Endodermal cell (in vitro differentiated cells): Measurements from ENCODE around the gene ESRP2. TPM values are rescaled to one million over a fixed set of nuclear protein-coding genes. Genes with fewer than 3 reads are reported as not detected.
A peak's percentile ranks its signal among the peaks of the same experiment; 100 is the strongest.

Experiments used
- DNase-seq: peaks from one replicate; pipeline ENCODE4 v3.0.0-alpha.2; 2017
- H3K27ac ChIP-seq: 2 replicates; pipeline ENCODE4 v1.5.1; 2013; ENCODE audit warnings: mild to moderate bottlenecking, low read depth, low read length, moderate library complexity
- H3K27me3 ChIP-seq: 2 replicates; pipeline ENCODE4 v1.6.1; 2013; ENCODE audit warnings: mild to moderate bottlenecking, low read length, moderate library complexity; ENCODE audit not compliant: insufficient read depth, control insufficient read depth, poor library complexity, severe bottlenecking
- H3K36me3 ChIP-seq: 2 replicates; pipeline ENCODE4 v1.7.0; 2013; ENCODE audit warnings: mild to moderate bottlenecking, low read length, moderate library complexity; ENCODE audit not compliant: control insufficient read depth, insufficient read depth
- H3K4me1 ChIP-seq: one replicate; pipeline ENCODE4 v1.7.0; 2013; ENCODE audit warnings: low read length; ENCODE audit not compliant: control insufficient read depth, insufficient read depth
- H3K4me3 ChIP-seq: 2 replicates; pipeline ENCODE4 v1.5.1; 2013; ENCODE audit warnings: mild to moderate bottlenecking, low read length, moderate library complexity
- H3K9ac ChIP-seq: 2 replicates; pipeline ENCODE4 v1.6.1; 2013; ENCODE audit warnings: mild to moderate bottlenecking, low read length, moderate library complexity; ENCODE audit not compliant: poor library complexity, severe bottlenecking; ENCODE audit errors: extremely low read depth
- H3K9me3 ChIP-seq: 2 replicates; pipeline ENCODE4 v1.6.1; 2013; ENCODE audit warnings: mild to moderate bottlenecking, low read length, moderate library complexity; ENCODE audit not compliant: control insufficient read depth
- H3K27ac Mint-ChIP-seq: 2 replicates; pipeline ENCODE4 v1.8.0; 2020; ENCODE audit warnings: mixed read lengths
- H3K27me3 Mint-ChIP-seq: 2 replicates; pipeline ENCODE4 v1.8.0; 2021; ENCODE audit warnings: mild to moderate bottlenecking, mixed read lengths; ENCODE audit not compliant: insufficient read depth
- H3K36me3 Mint-ChIP-seq: 2 replicates; pipeline ENCODE4 v1.8.0; 2020; ENCODE audit warnings: low read depth, mixed read lengths
- H3K4me1 Mint-ChIP-seq: 2 replicates; pipeline ENCODE4 v1.8.0; 2020; ENCODE audit warnings: mixed read lengths
- H3K4me3 Mint-ChIP-seq: 2 replicates; pipeline ENCODE4 v1.8.0; 2020; ENCODE audit warnings: mild to moderate bottlenecking, moderate library complexity, mixed read lengths
- H3K9me3 Mint-ChIP-seq: 2 replicates; pipeline ENCODE4 v1.8.0; 2020; ENCODE audit warnings: mild to moderate bottlenecking, mixed read lengths
- CTCF ChIP-seq: fragments of 200-600 bp; sonication (generic); conservative IDR thresholded peaks from 2 replicates; pipeline ENCODE4 v1.5.0; 2021; ENCODE audit warnings: antibody characterized with exemption, mild to moderate bottlenecking
- WGBS, 2 experiments: methylation state at CpG; one replicate each; pipeline versions ENCODE4 v1.1.5 to v1.1.7; 2013; ENCODE audit warnings: missing lambda C conversion rate in 2 of 2, mixed read lengths in 1 of 2; ENCODE audit not compliant: insufficient coverage in 1 of 2, insufficient read length in 1 of 2; 5-methylcytosine and 5-hydroxymethylcytosine counted together
- total RNA-seq, 2 donors: library from RNA; stranded (reverse); fragmentation: NEBNext Ultra II Directional in 1 of 2; extraction: Animal tissue kit (Norgen Biotek cat#: 25700) in 1 of 2; gene quantifications; 2 replicates in 1 of 2; 3 replicates in 1 of 2; pipeline ENCODE4 v1.2.1, GENCODE V29; 2021

ESRP2 gene
- total RNA-seq, 2 donors from 2014 or later, result 51.8 to 56.4 TPM

GRCh38 chr16:68283801-68284598 is 48.1 kb upstream of the ESRP2 start:
- H3K36me3 ChIP-seq, result peaks cover 86% of the 10 kb centered on the region
- H3K9me3 ChIP-seq, result no peaks in the 10 kb centered on the region
- no peak for TF ChIP-seq CTCF
- H3K27ac Mint-ChIP-seq, result peak overlapping the region; percentile 33
- no peak overlapping the region for H3K4me3 Mint-ChIP-seq
- no peak overlapping the region for H3K4me3 ChIP-seq
- H3K27me3 ChIP-seq, result no peaks in the 10 kb centered on the region
- peaks cover 47% of the 10 kb centered on the region for H3K36me3 Mint-ChIP-seq
- H3K4me1 Mint-ChIP-seq, result peaks cover 18% of the 10 kb centered on the region
- no peaks in the 10 kb centered on the region for H3K9me3 Mint-ChIP-seq
- WGBS, 2 experiments, result 96% methylated on average over 9 of the region's 9 CpGs
- H3K27ac ChIP-seq, result no peak overlapping the region
- DNase-seq, result no peak
- no peaks in the 10 kb centered on the region for H3K4me1 ChIP-seq
- H3K27me3 Mint-ChIP-seq, result no peaks in the 10 kb centered on the region
- no peak overlapping the region for H3K9ac ChIP-seq

DNA sequence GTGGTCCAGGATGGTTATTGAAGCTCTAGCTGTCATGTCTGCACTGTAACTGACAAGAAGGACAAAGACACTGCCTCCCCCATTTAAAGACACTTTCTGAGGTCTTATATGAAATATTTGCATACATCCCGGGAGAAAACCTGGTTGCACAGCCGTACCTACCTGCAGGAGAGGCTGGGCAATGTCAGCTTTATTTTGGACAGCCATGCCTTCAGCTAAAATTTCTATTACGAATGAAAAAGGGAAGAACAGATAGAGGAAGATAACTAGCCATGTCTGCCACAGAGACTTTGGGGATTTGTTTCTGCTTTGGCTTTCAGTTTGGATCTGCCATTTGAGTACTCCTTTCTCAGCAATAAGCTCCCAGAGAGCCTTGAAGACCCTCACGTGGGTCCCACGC is 47.4 kb upstream of the ESRP2 start:
- 89 to 94% methylated on average over 3 to 5 of the region's 5 CpGs for WGBS, 2 experiments
- no peaks in the 10 kb centered on the region for H3K27me3 Mint-ChIP-seq
- Histone ChIP-seq H3K27ac (no peak overlapping the region), H3K27me3 (no peaks in the 10 kb centered on the region), H3K4me3 (no peak overlapping the region), H3K36me3 (peaks cover 84% of the 10 kb centered on the region), H3K9ac (no peak overlapping the region), H3K9me3 (no peaks in the 10 kb centered on the region), H3K4me1 (no peaks in the 10 kb centered on the region)
- peaks cover 47% of the 10 kb centered on the region for H3K36me3 Mint-ChIP-seq
- peak overlapping the region; percentile 33 for H3K27ac Mint-ChIP-seq
- TF ChIP-seq CTCF, result no peak
- H3K9me3 Mint-ChIP-seq, result peaks cover 1% of the 10 kb centered on the region
- peaks cover 18% of the 10 kb centered on the region for H3K4me1 Mint-ChIP-seq
- H3K4me3 Mint-ChIP-seq, result no peak overlapping the region
- DNase-seq, result no peak

DNA sequence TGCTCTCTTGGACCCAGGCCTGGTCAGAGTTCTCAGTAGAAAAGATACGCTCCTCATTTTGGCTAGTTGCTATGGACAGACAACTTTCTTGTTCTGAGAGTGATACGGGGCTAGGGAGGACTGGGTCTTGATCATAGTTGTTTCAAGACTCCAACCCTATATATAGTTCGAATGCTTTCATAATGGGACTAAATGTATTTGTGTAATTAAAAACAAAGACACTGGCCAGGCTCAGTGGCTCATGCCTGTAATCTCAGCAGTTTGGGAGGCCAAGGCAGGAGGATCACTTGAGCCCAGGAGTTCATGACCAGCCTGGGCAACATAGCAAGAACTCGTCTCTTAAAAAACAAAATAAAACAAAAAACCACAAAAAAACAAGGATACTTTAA is 46.1 kb upstream of the ESRP2 start:
- H3K27ac ChIP-seq, result no peak overlapping the region
- no peak for TF ChIP-seq CTCF
- no peaks in the 10 kb centered on the region for H3K27me3 ChIP-seq
- WGBS, 2 experiments, result 95% methylated on average over 4 of the region's 4 CpGs; no CpG with 5 or more reads in 1 of the 2 experiments
- no peak overlapping the region for H3K9ac ChIP-seq
- DNase-seq, result no peak
- peaks cover 1% of the 10 kb centered on the region for H3K9me3 Mint-ChIP-seq
- H3K4me1 ChIP-seq, result no peaks in the 10 kb centered on the region
- H3K36me3 ChIP-seq, result peaks cover 71% of the 10 kb centered on the region
- H3K4me3 ChIP-seq, result no peak overlapping the region
- no peak overlapping the region for H3K27ac Mint-ChIP-seq
- peaks cover 18% of the 10 kb centered on the region for H3K4me1 Mint-ChIP-seq
- H3K36me3 Mint-ChIP-seq, result peaks cover 38% of the 10 kb centered on the region
- no peaks in the 10 kb centered on the region for H3K27me3 Mint-ChIP-seq
- no peaks in the 10 kb centered on the region for H3K9me3 ChIP-seq
- no peak overlapping the region for H3K4me3 Mint-ChIP-seq
